ENCODE results near the gene SEC14L3.

SEC14L3 gene

DNA sequence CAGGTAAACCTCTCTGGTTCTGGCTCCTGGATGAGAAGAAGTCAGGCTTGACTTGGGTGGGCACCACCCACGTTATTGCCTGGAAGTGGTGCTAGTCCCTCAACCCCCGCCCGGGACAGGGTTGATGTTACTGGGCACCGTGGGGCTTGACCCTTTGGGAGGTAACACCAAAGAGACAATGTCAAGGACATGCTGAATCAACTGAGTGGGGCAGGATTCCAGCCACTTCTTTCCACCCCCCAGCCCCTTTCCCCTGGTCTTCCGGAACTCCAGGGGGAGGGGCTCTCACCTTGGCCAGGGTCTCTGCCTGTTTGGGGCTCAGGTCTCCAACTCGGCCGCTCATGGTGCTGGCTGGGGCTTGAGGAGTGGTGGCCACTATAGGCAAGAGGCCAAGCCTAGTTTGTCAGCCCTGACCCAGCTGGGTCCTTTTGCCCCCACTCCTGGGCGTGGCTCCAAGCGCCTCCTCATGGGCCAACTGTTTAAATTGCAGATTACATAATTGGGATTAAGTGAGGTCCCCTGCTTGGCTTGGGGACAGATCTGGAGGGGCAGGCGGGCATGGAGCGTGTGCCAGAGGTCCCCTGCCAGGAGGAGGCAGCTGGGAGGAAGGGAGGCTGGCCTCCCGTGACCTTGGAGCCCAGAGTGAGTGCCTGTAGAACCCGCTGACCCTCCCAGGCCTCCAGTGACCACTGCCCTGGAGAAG lies at the start of gene SEC14L3:
Gene SEC14L3, minus strand, starts transcription at position 402 of the 703 bp plus-strand sequence. Its CDS starts 59 bp downstream, at position 343.
- DNase-seq = no peak

DNA sequence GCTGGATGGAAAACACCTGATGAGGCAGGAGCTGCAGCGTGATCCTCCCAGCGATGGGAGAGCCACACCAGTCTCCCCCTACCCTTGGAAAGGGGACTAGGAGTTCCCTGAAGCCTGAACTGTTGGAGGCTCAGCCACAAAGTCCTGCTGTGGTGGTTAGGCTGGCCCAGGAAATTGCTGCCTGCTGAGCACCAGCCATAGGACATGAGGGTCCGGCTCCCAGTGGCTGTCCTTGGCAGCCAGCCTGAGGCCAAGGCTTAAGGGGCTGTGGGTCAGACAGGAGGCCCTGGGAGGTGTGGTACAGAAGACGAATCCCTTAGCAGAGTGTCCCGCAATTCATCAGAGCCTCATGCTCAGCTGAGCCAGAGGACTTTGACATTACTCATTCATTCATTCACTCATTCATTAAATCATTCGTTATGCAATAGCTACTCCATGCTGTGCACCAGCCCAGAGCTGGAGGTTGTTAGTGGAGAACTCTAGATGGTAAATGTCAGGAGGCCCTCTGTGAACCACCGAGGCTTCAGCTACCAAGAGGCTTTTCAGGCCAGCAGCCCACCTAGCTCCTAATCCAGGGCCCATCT lies 48.1 kb upstream of the SEC14L3 start:
- no peak for DNase-seq

DNA sequence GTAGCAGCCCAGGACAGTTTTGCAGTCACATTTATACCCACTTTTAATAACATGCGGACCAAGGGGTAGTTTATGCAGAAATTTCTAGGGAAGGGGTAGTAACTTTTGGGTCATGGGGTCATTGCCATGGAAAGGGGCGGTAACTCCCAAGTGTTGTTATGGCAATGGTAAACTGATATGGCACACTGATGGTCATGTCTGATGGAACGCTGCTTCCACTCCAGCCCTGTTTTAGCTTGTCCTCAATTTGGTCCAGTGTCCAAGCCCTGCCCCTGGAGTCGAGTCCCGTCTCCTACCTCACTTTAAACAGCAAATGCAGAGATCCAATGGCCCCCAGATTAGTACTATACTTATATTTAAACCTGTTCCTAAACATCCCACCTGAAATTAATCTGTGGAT lies 44.9 kb upstream of the SEC14L3 start:
- no peak for DNase-seq

DNA sequence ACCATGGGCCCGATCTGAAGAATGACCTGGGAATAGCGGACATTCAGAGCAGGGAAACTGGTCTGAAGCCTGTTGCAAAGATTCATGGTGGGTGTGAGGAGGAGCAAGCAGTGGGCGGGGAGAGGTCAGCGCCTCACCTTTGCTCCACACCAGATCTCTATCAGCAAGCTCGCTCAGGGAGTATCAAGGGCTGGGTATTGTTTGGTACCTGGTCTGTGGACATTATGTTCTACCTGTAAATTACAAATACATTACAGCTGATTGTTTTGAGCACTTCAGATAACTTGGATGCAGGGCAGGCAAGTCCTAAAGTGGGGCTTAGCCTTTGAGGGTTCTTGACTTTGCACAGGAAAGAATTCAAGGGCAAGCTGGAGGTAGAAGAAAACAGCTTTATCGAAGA lies 44.5 kb upstream of the SEC14L3 start:
- no peak for DNase-seq

DNA sequence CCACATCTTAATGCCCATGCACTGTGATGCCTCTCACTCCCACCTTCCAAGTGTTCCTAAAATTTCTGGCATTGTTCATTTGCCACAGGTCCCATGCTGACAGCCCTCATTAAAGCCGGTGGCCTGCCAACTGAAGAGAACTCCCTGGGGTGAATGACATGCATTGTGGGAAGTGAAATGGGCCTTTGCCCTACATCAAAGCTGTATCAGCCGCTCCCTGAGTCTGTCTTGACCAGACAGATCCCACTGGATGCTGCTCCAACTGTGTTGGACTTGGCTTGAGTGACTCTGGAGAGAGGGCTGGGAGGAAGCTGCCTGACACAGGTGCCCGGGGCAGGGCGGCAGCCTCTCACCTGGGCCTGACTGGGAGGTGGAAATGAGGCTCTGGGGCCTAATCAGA lies 42.4 kb upstream of the SEC14L3 start:
- no peak for DNase-seq

DNA sequence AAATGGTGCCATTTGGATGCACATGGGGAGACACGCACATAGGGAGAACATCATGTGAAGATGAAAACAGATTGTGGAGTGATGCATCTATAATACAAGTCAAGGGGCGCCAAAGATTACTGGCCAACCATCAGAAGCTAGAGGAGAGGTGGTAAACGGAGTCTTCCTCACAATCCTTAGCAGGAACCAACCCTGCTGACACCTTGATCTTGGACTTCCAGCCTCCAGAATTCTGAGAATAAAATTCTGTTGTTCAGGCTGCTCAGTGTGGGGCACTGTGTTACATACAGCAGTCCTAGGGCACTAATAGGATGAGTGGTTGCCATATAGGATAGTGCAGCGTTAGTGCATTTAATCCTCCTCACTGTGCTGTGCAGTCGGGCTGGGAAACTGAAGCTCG lies 41.6 kb upstream of the SEC14L3 start:
- DNase-seq = no peak

DNA sequence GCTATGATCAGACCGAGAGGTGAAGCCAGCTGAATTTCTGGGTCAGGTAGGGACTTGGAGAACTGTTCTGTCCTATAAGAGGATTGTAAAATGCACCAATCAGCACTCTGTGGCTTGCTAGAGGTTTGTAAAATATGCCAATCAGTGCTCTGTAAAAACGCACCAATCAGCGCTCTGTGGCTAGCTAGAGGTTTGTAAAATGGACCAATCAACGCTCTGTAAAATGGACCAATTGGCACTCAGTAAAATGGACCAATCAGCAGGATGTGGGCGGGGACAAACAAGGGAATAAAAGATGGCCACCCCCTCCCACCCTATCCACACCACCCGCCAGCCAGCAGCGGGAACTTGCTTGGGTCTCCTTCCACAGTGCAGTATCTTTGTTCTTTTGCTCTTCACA lies 40.1 kb upstream of the SEC14L3 start:
- no peak for DNase-seq

DNA sequence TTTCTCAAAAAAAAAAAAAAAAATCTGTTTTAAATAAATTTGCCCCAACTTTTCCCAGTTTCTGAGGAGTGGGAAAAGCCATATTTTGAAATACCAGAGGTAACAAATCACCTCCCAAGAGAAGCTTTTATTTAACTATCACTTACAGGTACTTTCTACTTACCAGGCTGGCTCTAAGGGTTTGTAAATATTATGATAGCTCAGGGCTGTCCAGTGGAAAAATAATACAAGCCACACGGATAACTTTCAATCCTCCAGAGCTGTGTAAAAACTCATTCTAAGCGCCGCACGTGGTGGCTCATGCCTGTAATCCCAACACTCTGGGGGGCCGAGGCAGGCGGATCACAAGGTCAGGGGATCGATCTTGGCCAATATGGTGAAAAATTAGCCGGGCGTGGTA lies 39.3 kb upstream of the SEC14L3 start:
- no peak for DNase-seq

DNA sequence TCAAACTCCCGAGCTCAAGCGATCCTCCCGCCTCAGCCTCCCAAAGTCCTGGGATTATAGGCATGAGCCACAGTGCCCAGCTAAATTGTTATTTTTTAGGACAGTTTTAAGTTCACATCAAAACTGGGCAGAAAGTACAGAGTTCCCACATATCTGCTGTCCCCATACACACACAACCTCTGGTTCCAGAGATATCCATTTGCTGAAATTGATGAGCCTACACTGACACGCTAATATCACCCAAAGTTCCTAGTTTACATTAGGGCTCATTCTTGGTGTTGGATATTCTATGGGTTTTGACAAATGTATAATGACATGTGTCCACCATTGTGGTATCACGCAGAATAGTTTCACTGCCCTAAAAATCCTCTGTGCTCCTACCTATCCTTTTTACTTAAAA lies 36.4 kb upstream of the SEC14L3 start:
- no peak for DNase-seq

DNA sequence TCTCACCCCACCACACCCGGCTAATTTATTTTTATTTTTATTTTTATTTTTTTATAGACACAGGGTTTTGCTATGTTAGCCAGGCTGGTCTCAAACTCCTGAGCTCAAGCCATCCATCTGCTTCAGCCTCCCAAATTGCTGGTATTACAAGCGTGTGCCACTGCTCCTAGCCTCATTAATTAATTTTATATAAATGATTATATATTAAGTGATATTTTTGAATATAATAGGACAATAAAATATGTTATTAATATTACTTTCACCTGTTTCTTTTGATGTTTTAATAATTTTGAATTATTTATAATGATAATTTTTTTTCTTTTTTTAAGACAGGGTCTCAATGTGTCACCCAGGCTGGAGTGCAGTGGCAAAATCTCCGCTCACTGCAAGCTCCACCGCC lies 35.9 kb upstream of the SEC14L3 start:
- DNase-seq = no peak

DNA sequence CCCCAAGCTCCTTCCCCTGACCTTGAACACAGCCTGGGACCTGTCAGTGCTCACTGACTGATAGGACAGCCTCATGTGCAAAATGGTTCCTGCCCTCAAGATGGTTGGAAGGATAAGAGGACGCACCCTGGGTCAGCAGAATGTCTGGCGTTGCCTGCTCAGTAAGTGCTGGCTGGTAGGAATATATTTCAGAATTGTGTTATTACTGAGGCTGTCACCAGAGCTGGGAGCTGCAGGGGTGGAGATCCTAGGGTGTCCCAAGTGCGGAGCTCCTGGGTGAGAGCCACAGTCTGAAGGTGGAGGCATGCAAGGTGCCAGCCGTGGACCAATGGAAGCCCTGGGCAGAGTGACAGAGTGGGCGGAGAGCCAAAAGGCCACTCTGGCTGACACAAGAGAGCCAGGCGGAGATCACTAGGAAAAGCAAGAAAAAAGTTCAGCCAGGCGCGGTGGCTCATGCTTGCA lies 34.7 kb upstream of the SEC14L3 start:
- peak; percentile 11 for DNase-seq

DNA sequence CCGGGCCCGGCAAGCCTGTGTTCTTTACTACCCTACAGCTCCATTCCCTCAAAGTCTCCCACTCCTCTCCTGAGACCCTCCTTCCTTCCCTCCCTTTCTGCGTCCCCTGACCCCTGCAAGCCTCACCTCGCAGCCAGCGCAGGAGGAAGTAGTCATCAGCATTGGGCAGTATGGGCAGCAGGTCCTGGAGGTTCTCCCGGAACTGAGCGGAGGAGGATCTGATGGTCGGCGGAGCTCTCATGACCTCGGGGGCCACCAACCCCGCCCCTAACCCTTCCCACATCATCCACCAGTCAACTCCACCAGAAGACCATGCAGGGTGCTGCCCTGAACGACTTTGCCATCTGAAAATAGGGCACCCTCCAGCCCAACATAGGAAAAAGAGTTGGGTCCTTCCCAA lies 31.7 kb upstream of the SEC14L3 start:
- DNase-seq = no peak

DNA sequence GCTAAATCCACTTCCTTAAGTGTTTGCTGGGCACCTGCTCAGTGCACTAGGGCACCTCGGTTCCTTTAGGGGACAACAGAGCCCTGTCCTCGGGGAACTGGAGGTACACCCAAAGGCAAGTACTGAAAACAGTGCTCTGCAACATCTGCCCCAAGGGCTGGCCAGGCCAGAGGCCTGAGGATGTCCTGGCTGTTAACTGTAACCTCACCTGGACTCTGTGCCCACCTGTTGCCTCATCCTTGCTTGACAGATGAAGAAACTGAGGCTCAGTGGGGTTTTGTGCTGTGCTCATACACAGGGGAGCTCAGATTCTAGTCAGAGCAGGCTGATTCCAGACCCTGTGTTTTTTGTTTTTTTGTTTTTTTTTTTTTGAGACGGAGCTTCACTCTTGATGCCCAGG lies 31.1 kb upstream of the SEC14L3 start:
- DNase-seq = no peak

DNA sequence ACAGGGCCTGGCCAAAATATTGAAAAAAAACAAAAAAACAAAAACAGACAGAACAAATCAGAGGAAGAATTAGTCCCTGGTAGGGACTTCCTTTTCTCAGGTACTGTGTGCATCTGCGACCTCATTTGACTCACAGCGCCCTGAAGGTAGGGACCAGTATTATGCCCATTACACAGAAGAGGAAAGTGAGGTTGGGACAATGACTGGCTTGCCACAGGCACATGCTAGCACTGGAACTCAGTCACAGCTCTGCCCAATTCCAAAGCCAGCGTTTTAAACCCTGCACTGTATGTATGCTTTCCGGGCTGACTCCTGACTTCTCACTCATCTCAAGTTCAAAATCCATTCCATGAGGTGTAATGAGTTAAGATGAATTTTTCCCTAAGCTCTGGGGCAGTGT lies 30.3 kb upstream of the SEC14L3 start:
- DNase-seq = no peak

DNA sequence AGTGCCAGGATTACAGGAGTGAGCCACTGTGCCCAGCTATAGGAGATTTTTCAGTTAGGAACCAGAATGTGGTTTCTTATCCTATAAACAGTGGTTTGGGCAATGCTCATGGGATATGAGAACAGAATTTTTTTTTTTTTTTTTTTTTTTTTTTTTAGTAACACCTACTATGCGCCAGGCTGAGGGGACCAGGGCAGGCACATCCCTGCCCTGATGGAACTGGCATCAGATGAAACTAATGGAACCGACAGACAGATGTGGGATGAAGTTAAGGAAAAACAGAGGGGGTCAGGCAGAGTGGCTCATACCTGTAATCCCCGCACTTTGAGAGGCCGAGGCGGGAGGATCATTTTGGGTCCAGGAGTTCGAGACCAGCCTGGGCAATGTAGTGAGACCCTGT lies 28.8 kb upstream of the SEC14L3 start:
- no peak for DNase-seq

DNA sequence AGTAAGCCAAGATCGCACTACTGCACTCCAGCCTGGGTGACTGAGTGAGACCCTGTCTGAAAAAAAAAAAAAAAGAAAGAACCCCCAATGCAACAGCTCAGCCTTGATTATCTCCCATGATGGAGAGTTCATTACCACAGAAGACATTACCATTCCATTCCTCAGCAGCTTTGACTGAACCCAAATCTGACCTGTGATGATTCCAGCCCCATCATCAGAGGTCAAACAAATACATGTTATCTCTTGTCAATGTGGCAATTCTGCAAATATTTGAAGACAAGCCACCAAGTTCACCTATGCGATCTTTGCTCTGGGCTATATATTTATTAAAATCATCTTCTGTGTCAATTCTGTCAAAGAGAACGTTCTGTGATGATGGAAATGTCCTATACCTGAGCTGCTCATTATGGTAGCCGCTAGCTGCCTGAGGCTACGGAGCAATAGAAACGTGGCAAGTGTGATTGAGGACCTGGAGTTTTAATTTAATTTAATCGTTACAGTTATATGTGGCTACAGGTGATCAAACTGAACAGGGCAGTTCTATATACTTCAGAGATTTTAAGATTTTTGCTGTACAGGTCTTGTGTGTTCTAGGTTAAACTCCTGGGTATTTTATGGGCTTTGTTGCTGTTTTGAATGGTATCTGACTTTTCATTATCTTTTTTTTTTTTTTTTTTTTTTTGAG lies 25.8 kb upstream of the SEC14L3 start:
- no peak for DNase-seq

DNA sequence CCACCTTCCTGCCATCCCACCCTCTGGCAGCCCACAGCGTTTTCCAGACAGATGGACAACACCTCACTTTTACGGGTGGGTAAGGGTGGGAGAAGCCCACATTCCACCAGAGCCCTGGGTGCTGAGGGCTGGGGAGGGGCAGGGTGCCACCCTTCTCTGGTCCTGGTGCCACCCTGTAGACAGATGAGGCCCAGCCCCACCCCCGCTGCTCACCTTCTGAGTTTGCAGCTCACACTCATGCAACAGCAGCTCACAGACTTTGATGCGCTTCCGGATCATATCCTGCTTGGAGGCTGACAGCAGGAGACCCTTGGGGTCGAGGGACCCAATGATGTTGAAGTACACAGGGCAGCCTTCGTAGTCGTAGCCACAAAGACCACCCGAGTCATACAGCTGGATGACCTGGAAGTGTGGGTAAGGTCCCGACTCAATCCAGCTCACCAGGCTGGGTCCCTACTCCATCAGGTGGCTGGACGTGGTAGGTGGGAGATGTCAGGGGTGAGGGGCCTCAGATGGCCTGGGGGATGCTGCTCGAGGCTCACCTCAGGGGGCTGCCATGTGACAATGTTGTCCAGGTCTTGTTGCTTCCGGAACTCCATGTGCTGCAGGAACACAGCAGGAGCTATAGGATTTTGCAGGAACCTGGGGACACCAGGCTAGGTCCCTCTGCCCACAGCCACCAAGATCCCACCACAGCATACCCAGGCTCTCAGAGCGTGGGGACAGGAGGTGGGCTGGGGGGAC lies 23.4 kb upstream of the SEC14L3 start:
- no peak for DNase-seq

DNA sequence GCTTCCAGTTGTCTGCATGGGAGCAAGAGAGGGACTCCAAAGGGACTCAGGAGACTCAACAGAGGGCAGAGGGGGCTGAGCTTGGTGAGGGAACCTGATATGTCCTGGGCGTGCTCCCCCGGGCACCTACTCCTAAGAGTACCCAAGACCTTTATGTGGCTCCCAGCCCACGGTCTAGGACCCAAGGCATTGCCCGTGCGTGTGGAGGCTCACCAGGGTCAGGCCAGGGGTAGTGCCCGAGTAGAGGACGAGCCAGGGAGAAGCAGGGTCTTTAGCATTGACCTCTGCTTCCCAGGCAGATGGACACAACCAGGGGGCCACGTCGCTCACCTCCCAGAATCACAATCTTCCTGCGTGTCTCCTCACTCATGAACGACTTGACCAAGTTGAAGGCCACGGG lies 20.3 kb upstream of the SEC14L3 start:
- no peak for DNase-seq

DNA sequence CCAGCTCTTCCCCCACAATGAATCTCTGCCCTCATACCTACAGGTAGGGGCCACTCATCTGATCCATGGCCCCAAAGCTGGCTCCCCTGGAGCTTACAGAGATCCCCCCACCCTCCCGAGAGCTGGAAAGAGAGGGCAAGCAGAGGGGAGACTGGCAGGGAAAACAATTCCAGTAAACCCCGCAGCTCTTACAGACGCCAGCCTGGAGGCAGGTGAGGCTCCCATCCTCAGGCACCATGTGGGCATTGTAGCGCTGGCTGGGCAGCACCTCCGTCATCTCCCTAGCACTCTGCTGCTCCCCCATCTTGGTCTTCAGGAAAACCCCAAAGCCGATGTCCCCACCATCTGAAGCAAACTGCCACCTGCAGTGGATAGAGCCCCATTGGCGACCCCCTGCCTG lies 19.6 kb upstream of the SEC14L3 start:
- DNase-seq = no peak

DNA sequence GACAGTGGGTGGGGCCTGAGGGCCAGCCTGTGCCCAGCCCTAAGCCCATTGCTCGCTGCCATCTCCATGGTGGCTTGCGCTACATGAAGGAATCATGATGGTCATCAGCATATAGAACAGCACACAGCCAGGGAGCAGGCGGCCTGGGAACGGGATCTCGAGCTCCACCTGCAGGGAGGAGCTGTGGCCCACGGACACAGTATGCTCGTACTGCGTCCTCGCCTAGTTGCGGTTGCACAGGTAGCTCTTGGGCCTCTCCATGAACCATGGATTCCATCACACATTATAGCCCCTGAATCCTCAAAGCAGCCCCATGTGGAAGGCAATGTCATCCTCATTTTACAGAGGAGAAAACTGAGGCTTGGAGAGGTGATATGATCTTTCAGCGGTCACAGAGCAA lies 18.6 kb upstream of the SEC14L3 start:
- DNase-seq = no peak

DNA sequence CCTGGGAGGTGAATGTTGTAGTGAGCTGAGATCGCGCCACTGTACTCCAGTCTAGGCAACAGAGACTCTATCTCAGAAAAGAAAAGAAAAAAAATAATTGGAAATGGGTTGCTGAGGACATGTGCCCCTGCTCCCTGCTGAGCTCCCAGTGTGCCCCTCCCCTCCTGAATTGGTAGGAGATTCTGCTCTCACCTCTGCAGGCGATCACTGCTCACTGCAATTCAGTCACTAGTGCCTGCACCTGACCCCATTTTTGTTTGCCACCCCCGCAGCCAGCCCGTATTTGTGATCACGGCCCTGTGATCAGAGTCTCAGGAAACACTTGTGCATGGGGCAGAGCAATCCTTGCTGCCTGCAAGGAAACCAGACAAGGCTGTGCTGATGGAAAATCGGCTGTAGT lies 16.3 kb upstream of the SEC14L3 start:
- DNase-seq = no peak

DNA sequence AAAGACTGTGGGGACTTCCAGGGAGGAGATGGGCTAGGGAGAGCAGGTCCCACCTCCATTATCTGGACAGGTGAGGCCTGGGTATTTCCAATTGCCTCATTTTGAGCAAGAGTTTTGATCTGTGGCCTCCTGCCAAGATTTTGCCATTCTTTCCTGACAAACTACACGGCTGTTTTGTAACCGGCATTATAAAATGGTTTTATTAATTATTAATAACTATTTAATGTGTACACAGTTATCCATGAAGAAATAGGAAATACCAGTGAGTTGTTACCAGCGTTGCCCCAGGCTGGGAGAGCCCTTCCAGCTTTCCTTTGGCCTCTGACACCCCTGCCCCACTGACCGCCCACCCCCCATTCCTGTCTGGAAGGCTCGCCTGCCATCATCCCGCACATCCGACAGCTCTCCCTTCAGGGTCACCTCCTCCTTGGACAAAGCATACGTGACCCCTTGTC lies 14.9 kb upstream of the SEC14L3 start:
- no peak for DNase-seq

DNA sequence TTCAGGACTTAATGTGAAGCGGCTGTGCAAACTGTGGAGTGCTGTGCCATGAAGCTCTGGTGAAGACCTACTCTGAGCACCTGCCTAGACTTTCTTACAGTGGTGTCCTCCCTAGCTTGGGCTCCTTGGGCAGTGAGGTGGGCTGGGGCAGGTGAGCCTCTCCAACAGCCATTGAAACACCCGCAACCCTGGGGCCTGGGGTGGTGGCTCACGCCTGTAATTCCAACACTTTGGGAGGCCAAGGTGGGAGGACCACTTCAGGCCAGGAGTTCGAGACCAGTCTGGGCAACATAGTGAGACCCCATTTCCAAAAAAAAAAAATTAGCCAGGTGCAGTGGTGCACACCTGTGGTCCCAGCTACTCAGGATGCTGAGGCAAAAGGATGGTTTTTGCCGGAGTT lies 14.3 kb upstream of the SEC14L3 start:
- DNase-seq = no peak

All from DMS79 treated with DMSO at 0.1 percent for 48 hours (cell line).